Caco-2 (cell line): ENCODE measurements around the gene TNS4. TPM values are rescaled to one million over a fixed set of nuclear protein-coding genes. Genes with fewer than 3 reads are reported as not detected.

Experiments used
- BruUV-seq: library from RNA; stranded (reverse); fragments of 400-500 nt; replicated peaks from 2 replicates; lab custom pipeline; 2021; lab: Mats Ljungman, UMichigan
- CTCF ChIA-PET: fragments of 300-600 bp; sonication (Branson Sonifier 250); formaldehyde crosslinking; loops from one replicate; lab custom pipeline; 2022; ENCODE audit warnings: antibody characterized with exemption; lab: Charles Lee
- POLR2A ChIA-PET: fragments of 300-600 bp; sonication (Branson Sonifier 250); formaldehyde crosslinking; loops from one replicate; lab custom pipeline; 2022; ENCODE audit warnings: antibody characterized with exemption; lab: Charles Lee
- DNase-seq, 2 experiments: peaks; one replicate each; pipeline versions ENCODE4 v3.0.0 to v3.0.0-alpha.2; 2020 to 2022
- H3K27me3 ChIP-seq: replicated peaks from 2 replicates; pipeline ENCODE4 v1.6.0; 2011; ENCODE audit warnings: low read length; ENCODE audit not compliant: control insufficient read depth, insufficient read depth
- H3K36me3 ChIP-seq: 2 replicates; pipeline ENCODE4 v1.5.1; 2011; ENCODE audit warnings: low read length; ENCODE audit not compliant: control insufficient read depth, insufficient read depth
- H3K4me1 ChIP-seq: fragments of 250-450 bp; sonication (Bioruptor Pico); 2 replicates; pipeline ENCODE4 v1.5.1; 2020; ENCODE audit warnings: mild to moderate bottlenecking
- H3K4me3 ChIP-seq: 2 replicates; pipeline ENCODE4 v1.5.1; 2011; ENCODE audit warnings: low read depth, mild to moderate bottlenecking, control low read depth, low read length
- H3K9me3 ChIP-seq: fragments of 250-450 bp; sonication (Bioruptor Pico); 2 replicates; pipeline ENCODE4 v1.5.1; 2020; ENCODE audit warnings: mild to moderate bottlenecking, moderate library complexity
- H3K27ac Mint-ChIP-seq: one replicate; pipeline ENCODE4 v1.8.0; 2022; ENCODE audit warnings: mixed read lengths; ENCODE audit not compliant: unreplicated experiment
- H3K27me3 Mint-ChIP-seq: one replicate; pipeline ENCODE4 v1.8.0; 2022; ENCODE audit warnings: mixed read lengths; ENCODE audit not compliant: insufficient read depth, unreplicated experiment
- H3K36me3 Mint-ChIP-seq: one replicate; pipeline ENCODE4 v1.8.0; 2022; ENCODE audit warnings: mild to moderate bottlenecking, mixed read lengths; ENCODE audit not compliant: insufficient read depth, unreplicated experiment
- H3K4me1 Mint-ChIP-seq: one replicate; pipeline ENCODE4 v1.8.0; 2022; ENCODE audit warnings: low read depth, mixed read lengths; ENCODE audit not compliant: unreplicated experiment
- H3K4me3 Mint-ChIP-seq: one replicate; pipeline ENCODE4 v1.8.0; 2022; ENCODE audit warnings: mild to moderate bottlenecking, moderate library complexity, mixed read lengths; ENCODE audit not compliant: unreplicated experiment
- H3K9me3 Mint-ChIP-seq: one replicate; pipeline ENCODE4 v1.8.0; 2022; ENCODE audit warnings: mixed read lengths; ENCODE audit not compliant: unreplicated experiment
- CTCF ChIP-seq, 2 experiments: fragments of 200-600 bp in 1 of 2; IDR thresholded peaks; 1 replicate in 1 of 2; 2 replicates in 1 of 2; pipeline versions ENCODE4 v1.5.1 to v1.8.0; 2011 to 2022; ENCODE audit warnings: antibody characterized with exemption in 1 of 2, control low read depth in 1 of 2, inconsistent platforms in 1 of 2, low read depth in 1 of 2, low read length in 1 of 2, mild to moderate bottlenecking in 1 of 2, moderate library complexity in 1 of 2; ENCODE audit not compliant: insufficient read depth in 1 of 2, severe bottlenecking in 1 of 2, unreplicated experiment in 1 of 2
- intact Hi-C: fragments of 100-400 bp; cut with micrococcal nuclease; formaldehyde crosslinking; loops from one replicate; pipeline ENCODE4 v1.10.0; 2022; ENCODE audit not compliant: unreplicated experiment
- total RNA-seq: library from RNA; stranded (reverse); gene quantifications from 2 replicates; pipeline ENCODE4 v1.2.3, GENCODE V29; 2022

TNS4 gene
- total RNA-seq, 1 experiment from 2014 or later = not detected

GRCh38 chr17:40484285-40484972 lies 17.0 kb downstream of the TNS4 start:
- Mint-ChIP-seq H3K9me3 (no peaks in the 10 kb centered on the region), H3K36me3 (no peaks in the 10 kb centered on the region), H3K4me1 (peaks cover 18% of the 10 kb centered on the region), H3K4me3 (no peak overlapping the region), H3K27ac (no peak overlapping the region), H3K27me3 (no peaks in the 10 kb centered on the region)
- Histone ChIP-seq H3K4me1 (peaks cover 10% of the 10 kb centered on the region; the same call in 1 of the 2 replicates), H3K27me3 (no peaks in the 10 kb centered on the region), H3K4me3 (no peak overlapping the region), H3K9me3 (no peaks in the 10 kb centered on the region), H3K36me3 (no peaks in the 10 kb centered on the region)
- CTCF ChIA-PET = interaction anchor here (0.7 to 1.1 kb wide), 2 partner anchors 49 to 76 kb away, joined by 5 to 9 read pairs; no protein-coding TSS in a partner anchor
- POLR2A ChIA-PET = no interaction called here
- no TSS peak for BruUV-seq
- no peak for DNase-seq
- intact Hi-C loops = no loop called here
- no peak for TF ChIP-seq CTCF (IDR thresholded peaks at IDR 0.05; ENCODE audit: insufficient read depth in 1 of 2, low read depth in 1 of 2, low read length in 1 of 2, severe bottlenecking in 1 of 2, unreplicated experiment in 1 of 2)

- Mint-ChIP-seq H3K4me1 (peaks cover 18% of the 10 kb centered on the region), H3K9me3 (no peaks in the 10 kb centered on the region), H3K4me3 (no peak overlapping the region), H3K36me3 (no peaks in the 10 kb centered on the region), H3K27me3 (no peaks in the 10 kb centered on the region), H3K27ac (no peak overlapping the region)
- Histone ChIP-seq H3K9me3 (no peaks in the 10 kb centered on the region), H3K4me1 (peaks cover 10% of the 10 kb centered on the region; the same call in 1 of the 2 replicates), H3K4me3 (no peak overlapping the region), H3K36me3 (no peaks in the 10 kb centered on the region), H3K27me3 (no peaks in the 10 kb centered on the region)
- ChIA-PET CTCF (interaction anchor here (0.7 to 1.1 kb wide), 2 partner anchors 50 to 76 kb away, joined by 5 to 9 read pairs; no protein-coding TSS in a partner anchor), POLR2A (no interaction called here)
- no TSS peak for BruUV-seq
- intact Hi-C loops = no loop called here
- DNase-seq = no peak
- TF ChIP-seq CTCF (IDR thresholded peaks at IDR 0.05; ENCODE audit: insufficient read depth in 1 of 2, low read depth in 1 of 2, low read length in 1 of 2, severe bottlenecking in 1 of 2, unreplicated experiment in 1 of 2) = no peak
Observed at GRCh38 chr17:40483679-40484078, 17.7 kb downstream of the TNS4 start.

DNA sequence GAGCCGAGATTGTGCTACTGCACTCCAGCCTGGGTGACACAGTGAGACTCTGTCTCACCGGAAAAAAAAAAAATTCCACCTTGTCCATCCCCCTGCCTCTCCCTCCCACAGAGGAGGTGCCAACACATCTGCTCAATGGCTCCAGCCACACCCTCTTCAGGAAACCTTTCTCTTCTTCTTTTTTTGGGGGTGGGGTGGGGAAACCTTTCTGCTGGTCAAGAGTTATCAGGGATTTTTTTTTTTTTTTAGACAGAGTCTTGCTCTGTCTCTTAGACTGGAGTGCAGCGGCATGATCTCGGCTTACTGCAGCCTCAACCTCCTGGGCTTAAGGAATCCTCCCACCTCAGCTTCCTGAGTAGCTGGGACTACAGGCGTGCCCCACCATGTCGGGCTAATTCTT lies 18.7 kb downstream of the TNS4 start:
- no peaks in the 10 kb centered on the region for H3K27me3 ChIP-seq
- BruUV-seq = no TSS peak
- no peaks in the 10 kb centered on the region for H3K9me3 Mint-ChIP-seq
- H3K4me3 Mint-ChIP-seq = no peak overlapping the region
- H3K36me3 Mint-ChIP-seq = no peaks in the 10 kb centered on the region
- TF ChIP-seq CTCF (IDR thresholded peaks at IDR 0.05; ENCODE audit: insufficient read depth in 1 of 2, low read depth in 1 of 2, low read length in 1 of 2, severe bottlenecking in 1 of 2, unreplicated experiment in 1 of 2) = no peak
- no peaks in the 10 kb centered on the region for H3K9me3 ChIP-seq
- DNase-seq = no peak
- no peaks in the 10 kb centered on the region for H3K27me3 Mint-ChIP-seq
- no peaks in the 10 kb centered on the region for H3K36me3 ChIP-seq
- intact Hi-C loops = no loop called here
- ChIA-PET CTCF (no interaction called here), POLR2A (no interaction called here)
- no peak overlapping the region for H3K4me3 ChIP-seq
- H3K27ac Mint-ChIP-seq = no peak overlapping the region
- H3K4me1 Mint-ChIP-seq = peaks cover 18% of the 10 kb centered on the region
- H3K4me1 ChIP-seq = peaks cover 10% of the 10 kb centered on the region; the same call in 1 of the 2 replicates
